Measurements from ENCODE around the gene HMMR.

GRCh38 chr5:163437011-163437308, 23.5 kb upstream of the HMMR start:
- TF ChIP-seq, protein P1, sequence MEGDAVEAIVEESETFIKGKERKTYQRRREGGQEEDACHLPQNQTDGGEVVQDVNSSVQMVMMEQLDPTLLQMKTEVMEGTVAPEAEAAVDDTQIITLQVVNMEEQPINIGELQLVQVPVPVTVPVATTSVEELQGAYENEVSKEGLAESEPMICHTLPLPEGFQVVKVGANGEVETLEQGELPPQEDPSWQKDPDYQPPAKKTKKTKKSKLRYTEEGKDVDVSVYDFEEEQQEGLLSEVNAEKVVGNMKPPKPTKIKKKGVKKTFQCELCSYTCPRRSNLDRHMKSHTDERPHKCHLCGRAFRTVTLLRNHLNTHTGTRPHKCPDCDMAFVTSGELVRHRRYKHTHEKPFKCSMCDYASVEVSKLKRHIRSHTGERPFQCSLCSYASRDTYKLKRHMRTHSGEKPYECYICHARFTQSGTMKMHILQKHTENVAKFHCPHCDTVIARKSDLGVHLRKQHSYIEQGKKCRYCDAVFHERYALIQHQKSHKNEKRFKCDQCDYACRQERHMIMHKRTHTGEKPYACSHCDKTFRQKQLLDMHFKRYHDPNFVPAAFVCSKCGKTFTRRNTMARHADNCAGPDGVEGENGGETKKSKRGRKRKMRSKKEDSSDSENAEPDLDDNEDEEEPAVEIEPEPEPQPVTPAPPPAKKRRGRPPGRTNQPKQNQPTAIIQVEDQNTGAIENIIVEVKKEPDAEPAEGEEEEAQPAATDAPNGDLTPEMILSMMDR (conservative IDR thresholded peaks at IDR 0.05; ENCODE audit: low read depth in 2 of 2) = no peak
- TF ChIP-seq, protein P2, sequence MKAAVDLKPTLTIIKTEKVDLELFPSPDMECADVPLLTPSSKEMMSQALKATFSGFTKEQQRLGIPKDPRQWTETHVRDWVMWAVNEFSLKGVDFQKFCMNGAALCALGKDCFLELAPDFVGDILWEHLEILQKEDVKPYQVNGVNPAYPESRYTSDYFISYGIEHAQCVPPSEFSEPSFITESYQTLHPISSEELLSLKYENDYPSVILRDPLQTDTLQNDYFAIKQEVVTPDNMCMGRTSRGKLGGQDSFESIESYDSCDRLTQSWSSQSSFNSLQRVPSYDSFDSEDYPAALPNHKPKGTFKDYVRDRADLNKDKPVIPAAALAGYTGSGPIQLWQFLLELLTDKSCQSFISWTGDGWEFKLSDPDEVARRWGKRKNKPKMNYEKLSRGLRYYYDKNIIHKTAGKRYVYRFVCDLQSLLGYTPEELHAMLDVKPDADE (IDR thresholded peaks at IDR 0.05) = no peak
- TF ChIP-seq ZNF114 (CRISPR knock-in tag; IDR thresholded peaks at IDR 0.05) = no peak
- TF ChIP-seq EZH2 (IDR thresholded peaks at IDR 0.05; ENCODE audit: low read depth, unreplicated experiment) = no peak
- TF ChIP-seq ZNF331 (CRISPR knock-in tag; IDR thresholded peaks at IDR 0.05; ENCODE audit: low read depth) = no peak
- no peak for TF ChIP-seq NANOG (IDR thresholded peaks at IDR 0.05; ENCODE audit: borderline replicate concordance)
- TF ChIP-seq CREB1 (CRISPR knock-in tag; IDR thresholded peaks at IDR 0.05; ENCODE audit: low read depth) = no peak
- TF ChIP-seq POLR2AphosphoS5 (IDR thresholded peaks at IDR 0.05; ENCODE audit: low read depth) = peak; percentile 75; the same call in 1 of the 2 replicates
- TF ChIP-seq EZH2phosphoT487 (IDR thresholded peaks at IDR 0.05; ENCODE audit: unreplicated experiment) = no peak
- TF ChIP-seq, protein P3, sequence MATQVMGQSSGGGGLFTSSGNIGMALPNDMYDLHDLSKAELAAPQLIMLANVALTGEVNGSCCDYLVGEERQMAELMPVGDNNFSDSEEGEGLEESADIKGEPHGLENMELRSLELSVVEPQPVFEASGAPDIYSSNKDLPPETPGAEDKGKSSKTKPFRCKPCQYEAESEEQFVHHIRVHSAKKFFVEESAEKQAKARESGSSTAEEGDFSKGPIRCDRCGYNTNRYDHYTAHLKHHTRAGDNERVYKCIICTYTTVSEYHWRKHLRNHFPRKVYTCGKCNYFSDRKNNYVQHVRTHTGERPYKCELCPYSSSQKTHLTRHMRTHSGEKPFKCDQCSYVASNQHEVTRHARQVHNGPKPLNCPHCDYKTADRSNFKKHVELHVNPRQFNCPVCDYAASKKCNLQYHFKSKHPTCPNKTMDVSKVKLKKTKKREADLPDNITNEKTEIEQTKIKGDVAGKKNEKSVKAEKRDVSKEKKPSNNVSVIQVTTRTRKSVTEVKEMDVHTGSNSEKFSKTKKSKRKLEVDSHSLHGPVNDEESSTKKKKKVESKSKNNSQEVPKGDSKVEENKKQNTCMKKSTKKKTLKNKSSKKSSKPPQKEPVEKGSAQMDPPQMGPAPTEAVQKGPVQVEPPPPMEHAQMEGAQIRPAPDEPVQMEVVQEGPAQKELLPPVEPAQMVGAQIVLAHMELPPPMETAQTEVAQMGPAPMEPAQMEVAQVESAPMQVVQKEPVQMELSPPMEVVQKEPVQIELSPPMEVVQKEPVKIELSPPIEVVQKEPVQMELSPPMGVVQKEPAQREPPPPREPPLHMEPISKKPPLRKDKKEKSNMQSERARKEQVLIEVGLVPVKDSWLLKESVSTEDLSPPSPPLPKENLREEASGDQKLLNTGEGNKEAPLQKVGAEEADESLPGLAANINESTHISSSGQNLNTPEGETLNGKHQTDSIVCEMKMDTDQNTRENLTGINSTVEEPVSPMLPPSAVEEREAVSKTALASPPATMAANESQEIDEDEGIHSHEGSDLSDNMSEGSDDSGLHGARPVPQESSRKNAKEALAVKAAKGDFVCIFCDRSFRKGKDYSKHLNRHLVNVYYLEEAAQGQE (IDR thresholded peaks at IDR 0.05; ENCODE audit: unreplicated experiment) = no peak

Measured in GM23338 (cell line).